Activated CD4-positive, alpha-beta T cell treated with anti-CD3 and anti-CD28 coated beads, Interleukin-2, amount 10 ng/mL, durations not matched to agents 24 days and 14 days (primary cell): Measurements from ENCODE around the gene RNF13. TPM values are rescaled to one million over a fixed set of nuclear protein-coding genes. Genes with fewer than 3 reads are reported as not detected.
"Not testable (repeated sequence)": the region's sequence is repeated elsewhere in the genome, so short reads cannot be mapped to it uniquely, and the experiment has no call there.

Source experiments
- DNase-seq: peaks from one replicate; pipeline ENCODE4 v3.0.0; 2022
- H3K27ac Mint-ChIP-seq: one replicate; pipeline ENCODE4 v1.8.0; 2022; ENCODE audit warnings: mild to moderate bottlenecking, mixed read lengths
- H3K27me3 Mint-ChIP-seq: one replicate; pipeline ENCODE4 v1.8.0; 2022; ENCODE audit warnings: mixed read lengths
- H3K36me3 Mint-ChIP-seq: one replicate; pipeline ENCODE4 v1.8.0; 2022; ENCODE audit warnings: low read depth, mild to moderate bottlenecking, mixed read lengths
- H3K4me1 Mint-ChIP-seq: one replicate; pipeline ENCODE4 v1.8.0; 2021; ENCODE audit warnings: mixed read lengths
- H3K4me3 Mint-ChIP-seq: one replicate; pipeline ENCODE4 v1.8.0; 2022; ENCODE audit warnings: mild to moderate bottlenecking, moderate library complexity, mixed read lengths
- H3K9me3 Mint-ChIP-seq: one replicate; pipeline ENCODE4 v1.8.0; 2021; ENCODE audit warnings: mixed read lengths
- intact Hi-C: fragments of 100-400 bp; cut with micrococcal nuclease; formaldehyde crosslinking; loops from one replicate; pipeline ENCODE4 v1.15.1; 2023
- total RNA-seq: library from RNA; stranded (reverse); gene quantifications from 2 replicates; pipeline ENCODE4 v1.2.3, GENCODE V29; 2022

The RNF13 gene
- total RNA-seq, 1 donor from 2014 or later: 36.7 TPM

DNA sequence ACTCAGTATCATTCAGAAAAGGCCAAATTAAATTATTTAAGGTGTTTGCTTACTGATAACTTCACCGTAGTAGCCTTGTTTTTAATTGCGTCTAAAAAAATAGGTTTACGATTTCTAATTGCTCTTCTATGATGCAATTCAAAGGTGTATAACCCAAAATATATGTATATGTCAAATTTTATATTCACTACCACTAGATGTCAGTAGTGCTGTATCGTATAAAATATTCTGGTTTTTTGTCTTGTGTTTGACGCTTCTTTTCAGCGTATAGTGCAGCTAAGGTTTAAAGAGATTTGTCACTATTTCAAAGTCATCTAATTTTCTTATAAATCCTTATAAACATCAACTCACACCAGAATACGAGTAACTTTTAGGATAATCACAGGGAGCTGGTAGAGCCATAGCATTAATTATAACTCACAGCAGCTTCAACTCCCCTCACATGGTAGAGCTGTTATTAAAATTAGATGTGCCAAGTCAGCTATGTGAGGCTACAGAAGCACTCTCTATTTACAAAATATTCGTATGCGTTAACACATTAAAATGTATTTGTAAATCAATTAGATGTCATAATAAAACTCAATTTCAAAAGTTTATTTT lies 154.2 kb downstream of the RNF13 start:
- intact Hi-C loops: loop anchor here (1.0 to 10.0 kb wide), 3 partner anchors 217 to 528 kb away; no protein-coding TSS in a partner anchor
- Mint-ChIP-seq H3K4me1 (peaks cover 15% of the 10 kb centered on the region), H3K36me3 (no peaks in the 10 kb centered on the region), H3K27me3 (peaks cover 30% of the 10 kb centered on the region), H3K9me3 (no peaks in the 10 kb centered on the region), H3K27ac (no peak overlapping the region), H3K4me3 (no peak overlapping the region)
- no peak for DNase-seq

DNA sequence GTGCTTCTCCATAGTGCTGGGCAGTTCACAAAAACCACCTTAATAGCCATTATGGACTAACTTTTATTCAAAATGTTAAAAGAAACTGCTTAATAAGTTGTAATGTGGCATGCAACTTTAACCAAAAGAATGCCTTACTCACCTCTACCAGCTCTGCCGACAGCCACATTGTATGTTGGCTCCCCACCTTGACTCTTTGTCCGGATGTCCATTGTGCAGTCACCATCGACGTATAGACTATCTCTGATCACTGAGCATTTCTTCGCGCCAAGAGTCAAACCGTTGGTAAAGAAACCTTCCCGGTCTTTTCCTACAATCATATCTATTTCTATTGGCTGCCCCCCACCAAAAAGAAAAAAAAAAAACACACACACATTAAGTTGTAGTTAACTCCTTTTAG lies 155.2 kb downstream of the RNF13 start:
- no peak for DNase-seq
- H3K4me3 Mint-ChIP-seq: no peak overlapping the region
- intact Hi-C loops: loop anchor here (10.0 kb wide), 1 partner anchor 527 kb away; no protein-coding TSS in a partner anchor
- H3K36me3 Mint-ChIP-seq: no peaks in the 10 kb centered on the region
- H3K4me1 Mint-ChIP-seq: peaks cover 15% of the 10 kb centered on the region
- no peaks in the 10 kb centered on the region for H3K9me3 Mint-ChIP-seq
- peaks cover 37% of the 10 kb centered on the region for H3K27me3 Mint-ChIP-seq
- H3K27ac Mint-ChIP-seq: no peak overlapping the region

DNA sequence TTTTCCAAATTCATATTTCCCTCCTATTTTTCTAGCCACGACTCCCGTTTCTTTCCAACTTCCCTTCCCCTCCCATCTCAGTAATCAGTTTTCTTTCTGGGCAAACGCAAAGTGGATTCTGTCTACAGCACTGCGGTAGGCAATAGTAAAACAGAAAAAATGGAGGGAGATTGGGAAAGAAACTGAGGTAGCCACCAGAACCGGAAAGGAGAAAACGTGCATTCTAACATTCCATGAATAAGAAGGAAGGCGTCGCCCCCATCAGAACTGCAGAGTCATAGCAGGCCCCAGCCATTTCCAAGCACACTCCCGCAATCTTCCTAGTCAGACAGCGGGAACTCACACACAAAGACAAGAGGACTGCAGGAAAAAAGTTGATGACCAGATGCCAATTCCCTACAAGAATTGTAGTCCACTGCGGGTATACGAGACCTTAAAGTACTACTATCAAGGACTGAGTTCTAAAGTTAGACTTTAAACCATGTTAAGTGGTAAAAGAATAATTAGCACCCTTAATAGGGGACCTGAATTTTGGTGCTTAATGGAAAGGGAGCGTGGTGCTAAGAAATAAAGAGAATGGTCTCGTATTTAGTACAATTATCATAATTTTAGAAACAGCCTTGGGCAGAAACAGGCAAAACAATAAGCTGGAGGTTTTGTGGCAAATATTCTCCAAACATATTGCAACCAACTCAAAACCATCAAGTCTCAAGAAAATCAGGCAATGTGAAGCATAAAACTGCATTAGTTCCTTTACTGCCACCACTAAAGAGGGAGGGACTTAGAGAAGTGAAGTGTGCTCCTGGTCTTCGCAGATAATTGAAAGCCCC lies 156.3 kb downstream of the RNF13 start:
- Mint-ChIP-seq H3K9me3 (no peaks in the 10 kb centered on the region), H3K4me3 (peak overlapping the region; percentile 88), H3K36me3 (no peaks in the 10 kb centered on the region), H3K4me1 (peaks cover 15% of the 10 kb centered on the region), H3K27ac (peak overlapping the region; percentile 72), H3K27me3 (peaks cover 44% of the 10 kb centered on the region)
- no peak for DNase-seq
- intact Hi-C loops: loop anchor here (10.0 kb wide), 1 partner anchor 525 kb away; no protein-coding TSS in a partner anchor

DNA sequence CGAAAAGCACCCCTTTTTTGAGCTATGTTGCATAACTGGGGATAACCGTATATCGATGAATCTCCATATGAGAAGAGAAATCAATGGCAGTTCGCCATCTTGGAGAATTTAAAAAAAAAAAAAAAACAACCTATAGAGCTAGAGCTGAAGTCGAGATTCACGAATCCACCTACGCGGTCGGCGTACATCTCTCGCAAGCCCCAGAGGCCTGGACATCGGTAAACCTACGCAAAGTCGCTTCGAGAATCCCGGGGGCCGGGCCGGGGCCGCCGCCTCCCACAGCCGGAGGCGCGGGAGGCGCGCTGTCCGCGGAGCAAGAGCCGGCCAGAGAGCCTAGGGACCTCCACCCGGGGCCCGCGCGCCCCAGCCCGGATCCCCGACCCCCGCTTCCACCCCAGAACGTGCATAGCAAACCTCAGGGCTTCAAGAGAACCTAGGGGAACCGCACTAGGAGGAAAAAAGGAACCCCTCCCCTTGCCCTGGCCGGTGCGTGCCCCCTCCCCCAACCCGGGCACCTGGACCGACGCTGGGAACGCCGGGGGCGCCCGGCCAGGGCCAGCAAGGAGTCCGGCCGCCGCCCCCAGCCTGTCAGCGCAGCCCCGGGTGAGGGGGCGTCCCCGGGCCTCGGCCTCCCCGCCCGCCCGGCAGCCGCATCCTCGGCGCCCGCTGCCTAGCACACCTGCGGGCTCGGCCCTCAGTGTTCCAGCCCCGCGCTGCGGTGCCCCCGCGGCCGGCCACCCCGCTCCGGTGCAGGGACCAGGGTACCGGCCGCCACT lies 157.1 kb downstream of the RNF13 start:
- Mint-ChIP-seq H3K27ac (peak overlapping the region; percentile 72), H3K9me3 (no peaks in the 10 kb centered on the region), H3K27me3 (peaks cover 52% of the 10 kb centered on the region), H3K36me3 (no peaks in the 10 kb centered on the region), H3K4me3 (peak overlapping the region; percentile 88), H3K4me1 (peaks cover 15% of the 10 kb centered on the region)
- DNase-seq: peak; percentile 91
- intact Hi-C loops: loop anchor here (5.0 to 10.0 kb wide), 4 partner anchors 33 to 525 kb away; partner anchors contain the start of gene RNF13

DNA sequence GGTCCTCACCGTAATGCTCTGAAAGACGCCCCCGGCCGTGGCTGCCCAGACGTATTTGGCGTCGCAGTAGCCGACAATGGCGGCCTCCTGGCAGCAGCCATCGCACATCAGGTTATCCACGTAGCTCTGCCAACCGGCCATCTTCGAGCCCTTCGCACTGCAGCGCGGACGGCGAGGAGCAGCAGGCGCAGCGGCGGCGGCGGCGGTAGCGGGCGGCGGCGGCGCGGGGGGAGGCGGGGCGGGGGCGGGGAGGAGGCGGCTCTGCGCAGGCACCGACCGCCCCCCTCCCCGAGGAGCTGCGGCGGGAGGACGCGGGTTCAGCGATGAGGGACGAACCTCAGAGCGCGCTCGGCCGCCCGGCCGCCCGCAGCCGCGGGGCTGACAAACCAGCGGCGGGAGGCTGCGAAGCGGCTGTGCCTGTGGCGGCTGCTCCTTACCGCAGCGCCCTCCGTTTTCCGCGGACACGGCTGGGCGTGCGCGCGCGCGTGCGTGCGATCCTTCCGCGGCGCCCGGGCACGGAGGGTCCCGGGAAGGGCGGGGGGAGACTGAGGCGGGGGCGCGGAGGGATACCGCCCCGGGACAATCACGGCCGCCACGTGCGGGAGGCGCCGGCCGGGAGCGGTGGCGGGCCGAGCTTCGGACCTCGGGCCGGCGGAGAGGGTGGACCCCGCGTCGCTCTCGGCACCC lies 157.8 kb downstream of the RNF13 start, which contains the start of gene PFN2:
Gene PFN2 (minus strand): TSS at position 180 of the 687 bp plus-strand sequence. CDS start 39 bp downstream, at position 141.
- DNase-seq: peak; percentile 82
- no peaks in the 10 kb centered on the region for H3K9me3 Mint-ChIP-seq
- no peaks in the 10 kb centered on the region for H3K36me3 Mint-ChIP-seq
- peak within 1 kb of the TSS; percentile 88 for H3K4me3 Mint-ChIP-seq
- peak within 1 kb of the TSS; percentile 72 for H3K27ac Mint-ChIP-seq
- H3K4me1 Mint-ChIP-seq: peaks cover 15% of the 10 kb centered on the region
- peaks cover 59% of the 10 kb centered on the region for H3K27me3 Mint-ChIP-seq
- intact Hi-C loops: loop anchor here (5.0 to 10.0 kb wide), 3 partner anchors 34 to 444 kb away; partner anchors contain the start of gene RNF13

DNA sequence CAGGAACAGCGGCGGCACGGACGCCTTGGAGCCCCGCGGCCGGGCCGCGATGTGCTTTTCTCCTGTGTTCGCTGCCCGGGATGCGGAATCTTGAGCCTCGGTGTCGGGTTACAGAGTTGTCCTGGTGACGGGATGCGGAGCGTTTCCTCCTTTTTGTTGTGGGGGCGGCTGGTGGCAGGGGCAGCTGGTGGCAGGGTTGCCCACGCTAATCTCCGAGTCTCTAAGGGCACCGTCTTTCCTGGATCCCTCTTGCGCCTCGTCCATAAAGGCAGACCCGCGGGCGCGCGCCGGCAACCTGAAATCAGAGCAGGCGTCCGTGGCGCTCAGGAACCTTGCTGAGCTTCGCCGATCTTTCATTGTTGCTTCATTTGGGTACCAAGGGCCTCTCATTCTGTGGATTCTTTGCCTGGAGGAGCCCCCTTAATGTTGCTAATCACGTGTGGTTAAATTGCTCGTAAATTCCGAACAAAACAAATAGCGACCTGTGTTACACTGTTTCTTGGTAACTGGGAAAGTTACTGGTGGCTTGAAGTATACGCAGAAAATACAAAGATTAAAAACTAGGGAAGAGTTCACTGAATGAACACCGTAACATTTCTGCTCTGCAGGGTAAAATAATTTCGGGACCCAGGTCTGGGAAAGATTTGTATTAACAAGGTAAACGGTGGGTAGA lies 158.5 kb downstream of the RNF13 start:
- peak overlapping the region; percentile 55 for H3K27ac Mint-ChIP-seq
- intact Hi-C loops: loop anchor here (5.0 to 10.0 kb wide), 3 partner anchors 34 to 443 kb away; partner anchors contain the start of gene RNF13
- peak; percentile 75 for DNase-seq

DNA sequence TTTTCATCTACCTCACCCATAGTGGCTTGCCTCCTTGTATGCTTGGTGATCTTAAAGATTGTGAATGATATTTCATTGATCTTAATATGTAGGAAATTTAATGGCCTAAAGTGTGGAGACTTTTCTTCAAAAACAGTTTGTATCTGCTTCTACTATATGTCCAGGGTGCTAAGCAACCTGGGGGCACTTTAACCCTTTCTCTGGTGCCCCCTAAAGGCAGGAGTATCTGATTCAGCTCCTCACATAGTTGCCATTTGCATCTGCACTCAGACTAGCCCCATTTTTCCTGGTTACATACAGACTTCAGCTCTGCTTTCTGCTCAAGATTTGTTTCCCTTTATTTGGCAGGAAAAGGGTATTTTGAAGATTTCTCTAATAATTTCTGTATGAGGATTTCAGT lies 162.9 kb downstream of the RNF13 start:
- H3K27ac Mint-ChIP-seq: no peak overlapping the region
- no peak for DNase-seq
- intact Hi-C loops: loop anchor here (10.0 kb wide), 2 partner anchors 161 to 439 kb away; partner anchors contain the start of gene RNF13
- no peaks in the 10 kb centered on the region for H3K36me3 Mint-ChIP-seq
- H3K4me1 Mint-ChIP-seq: peaks cover 6% of the 10 kb centered on the region
- no peak overlapping the region for H3K4me3 Mint-ChIP-seq
- H3K27me3 Mint-ChIP-seq: peaks cover 74% of the 10 kb centered on the region
- H3K9me3 Mint-ChIP-seq: no peaks in the 10 kb centered on the region

More for the DNA sequence above, 158.5 kb downstream of the RNF13 start:
- Mint-ChIP-seq H3K36me3 (no peaks in the 10 kb centered on the region), H3K4me1 (peaks cover 15% of the 10 kb centered on the region), H3K4me3 (peak overlapping the region; percentile 84), H3K9me3 (no peaks in the 10 kb centered on the region), H3K27me3 (peaks cover 65% of the 10 kb centered on the region)

DNA sequence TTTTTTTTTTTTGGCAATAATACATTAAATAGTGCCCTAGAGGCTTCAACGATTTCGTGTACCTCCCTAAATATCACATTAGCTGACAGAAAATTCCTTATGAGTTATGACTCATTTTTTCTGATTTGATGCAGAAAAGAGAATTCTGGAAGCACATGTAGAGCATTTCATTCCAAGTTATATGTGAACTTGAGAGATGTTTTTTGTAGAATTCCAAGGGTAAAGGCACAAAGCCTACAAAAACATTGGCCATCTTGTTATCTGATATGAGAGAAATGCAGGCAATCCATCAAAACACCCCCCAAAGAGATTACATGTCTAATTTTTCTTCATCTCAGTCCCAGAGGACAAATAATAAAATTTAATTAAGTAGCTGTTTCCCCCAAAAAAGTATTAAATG lies 164.4 kb downstream of the RNF13 start:
- Mint-ChIP-seq H3K27ac (no peak overlapping the region), H3K36me3 (no peaks in the 10 kb centered on the region), H3K4me3 (no peak overlapping the region), H3K27me3 (peaks cover 64% of the 10 kb centered on the region), H3K4me1 (no peaks in the 10 kb centered on the region), H3K9me3 (no peaks in the 10 kb centered on the region)
- intact Hi-C loops: loop anchor here (10.0 kb wide), 2 partner anchors 163 to 437 kb away; partner anchors contain the start of gene RNF13
- no peak for DNase-seq

DNA sequence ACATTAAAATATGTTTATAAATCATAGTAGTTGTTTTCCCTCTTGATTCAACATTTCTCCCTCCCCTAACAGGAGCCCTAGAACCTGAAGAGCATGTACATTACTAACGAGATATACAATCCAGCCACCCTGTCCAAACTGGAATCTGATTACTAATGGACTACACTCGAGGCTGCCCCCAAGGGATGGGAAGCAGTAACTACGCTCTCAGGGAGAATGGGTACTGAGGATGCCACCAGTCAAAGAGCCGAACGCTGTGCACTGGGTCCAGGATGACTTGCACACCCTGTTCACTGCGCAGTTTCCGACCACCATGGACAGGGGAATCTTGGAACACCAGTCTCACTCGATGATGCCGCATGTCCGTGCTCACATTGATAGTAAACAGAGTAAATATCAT lies 169.0 kb downstream of the RNF13 start:
- intact Hi-C loops, H3K27ac Mint-ChIP-seq, DNase-seq, H3K9me3 Mint-ChIP-seq, H3K36me3 Mint-ChIP-seq, H3K4me1 Mint-ChIP-seq, H3K4me3 Mint-ChIP-seq: not testable (repeated sequence)
- peaks cover 29% of the 10 kb centered on the region for H3K27me3 Mint-ChIP-seq

DNA sequence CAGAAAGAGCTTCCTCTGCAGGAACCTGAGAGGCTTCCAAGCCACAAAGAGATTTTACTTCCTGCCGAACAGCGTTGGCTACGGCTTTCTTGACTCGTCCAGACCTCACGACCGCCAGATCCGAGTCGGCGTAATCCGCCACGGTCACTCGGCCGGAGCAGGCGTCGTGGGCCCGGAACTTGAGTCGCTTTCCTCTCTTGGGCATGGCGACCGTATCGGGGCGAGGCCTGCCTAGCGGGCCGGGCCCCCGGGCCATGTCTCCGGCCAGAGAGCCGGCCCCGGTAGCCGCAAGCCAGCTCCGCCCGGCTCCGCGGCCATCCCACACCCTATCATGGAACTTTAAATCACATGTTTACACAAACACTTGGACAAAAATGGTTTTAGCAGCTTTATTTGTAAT lies 170.0 kb downstream of the RNF13 start:
- H3K27ac Mint-ChIP-seq, DNase-seq, intact Hi-C loops, H3K4me3 Mint-ChIP-seq, H3K36me3 Mint-ChIP-seq, H3K4me1 Mint-ChIP-seq, H3K9me3 Mint-ChIP-seq: not testable (repeated sequence)
- H3K27me3 Mint-ChIP-seq: peaks cover 23% of the 10 kb centered on the region

DNA sequence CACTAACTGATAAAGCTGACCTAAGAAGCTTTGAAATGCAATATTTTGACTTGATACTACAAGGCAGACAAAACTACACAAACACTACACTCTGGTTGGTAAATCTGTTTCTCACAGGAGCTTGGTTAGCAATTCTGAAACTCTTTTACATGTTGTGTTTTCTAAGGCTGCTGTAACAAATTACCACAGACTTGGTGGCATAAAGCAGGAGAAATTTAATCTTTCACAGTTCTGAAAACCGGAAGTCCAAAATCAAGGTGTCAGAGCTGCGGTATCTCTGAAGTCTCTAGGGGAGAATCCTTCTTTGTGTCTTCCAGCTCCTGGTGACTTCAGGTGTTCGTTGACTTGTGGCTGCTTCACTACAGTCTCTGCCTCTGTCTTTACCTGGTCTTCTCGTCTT lies 170.6 kb downstream of the RNF13 start:
- Mint-ChIP-seq H3K4me1 (no peaks in the 10 kb centered on the region), H3K27ac (no peak overlapping the region), H3K4me3 (no peak overlapping the region), H3K27me3 (peaks cover 21% of the 10 kb centered on the region), H3K36me3 (no peaks in the 10 kb centered on the region), H3K9me3 (no peaks in the 10 kb centered on the region)
- intact Hi-C loops: no loop called here
- no peak for DNase-seq

DNA sequence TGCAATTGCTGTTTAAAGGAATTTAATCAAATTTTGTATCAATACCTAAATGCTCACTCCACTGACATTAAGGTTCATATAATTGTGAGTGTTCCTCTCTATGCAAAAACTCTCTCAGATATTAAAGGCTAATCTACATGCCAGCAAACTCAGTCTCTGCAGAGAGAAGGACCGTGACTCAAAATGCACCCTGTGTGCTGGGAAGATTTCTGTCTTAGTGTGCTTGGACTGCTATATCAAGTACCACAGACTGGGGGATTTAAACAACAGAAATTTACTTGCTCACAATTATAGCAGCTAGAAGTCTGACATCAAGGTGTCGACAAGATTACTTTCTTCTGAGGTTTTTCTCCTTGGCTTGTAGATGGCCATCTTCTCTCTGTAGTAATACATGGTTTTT lies 176.3 kb downstream of the RNF13 start:
- no peak overlapping the region for H3K27ac Mint-ChIP-seq
- no peak for DNase-seq
- peaks cover 5% of the 10 kb centered on the region for H3K9me3 Mint-ChIP-seq
- no peaks in the 10 kb centered on the region for H3K4me1 Mint-ChIP-seq
- H3K36me3 Mint-ChIP-seq: no peaks in the 10 kb centered on the region
- H3K4me3 Mint-ChIP-seq: no peak overlapping the region
- peaks cover 8% of the 10 kb centered on the region for H3K27me3 Mint-ChIP-seq
- intact Hi-C loops: no loop called here
